GM18909 (cell line): ENCODE results near the gene ASZ1.

Experiments
- ATAC-seq: cut with Tn5 transposase; IDR thresholded peaks from one replicate; pipeline ENCODE4 v1.9.1; 2021; ENCODE audit warnings: mild to moderate bottlenecking; ENCODE audit not compliant: unreplicated experiment, poor library complexity

ASZ1 gene

DNA sequence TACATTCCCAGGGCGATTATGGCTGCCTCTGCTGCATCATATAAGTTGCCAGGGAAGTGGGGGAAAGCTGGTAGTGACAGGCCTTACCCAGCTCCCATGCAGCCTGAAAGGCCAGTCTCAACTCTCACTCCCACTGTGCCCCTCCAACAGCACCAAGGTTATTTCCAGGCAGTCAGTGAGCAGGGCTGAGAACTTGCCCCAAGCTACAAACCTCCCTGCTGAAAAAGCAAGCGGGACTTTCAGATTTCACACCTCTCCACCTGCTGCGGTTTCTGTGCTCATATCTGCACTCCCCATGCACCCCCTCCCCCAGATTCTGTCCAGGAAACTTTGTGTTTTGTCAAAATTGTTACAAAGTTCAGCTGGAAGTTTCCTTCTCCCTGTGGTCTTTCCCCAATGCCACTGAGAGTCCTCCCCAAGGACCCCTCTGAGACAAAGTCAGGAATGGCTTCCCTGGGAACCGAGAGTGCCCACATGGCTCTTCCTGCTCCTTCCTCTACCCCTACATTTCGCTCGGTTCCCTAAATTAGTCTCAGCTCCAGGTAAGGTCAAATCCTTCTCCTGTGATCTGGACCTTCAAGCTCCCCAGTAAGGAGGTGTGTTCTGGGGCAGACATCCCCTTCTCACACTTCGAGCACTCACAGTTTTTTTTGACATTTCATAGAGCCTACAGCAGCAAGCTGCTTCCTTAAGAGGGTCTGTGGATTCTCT, 79.2 kb downstream of the ASZ1 start:
- peak; percentile 90 for ATAC-seq

DNA sequence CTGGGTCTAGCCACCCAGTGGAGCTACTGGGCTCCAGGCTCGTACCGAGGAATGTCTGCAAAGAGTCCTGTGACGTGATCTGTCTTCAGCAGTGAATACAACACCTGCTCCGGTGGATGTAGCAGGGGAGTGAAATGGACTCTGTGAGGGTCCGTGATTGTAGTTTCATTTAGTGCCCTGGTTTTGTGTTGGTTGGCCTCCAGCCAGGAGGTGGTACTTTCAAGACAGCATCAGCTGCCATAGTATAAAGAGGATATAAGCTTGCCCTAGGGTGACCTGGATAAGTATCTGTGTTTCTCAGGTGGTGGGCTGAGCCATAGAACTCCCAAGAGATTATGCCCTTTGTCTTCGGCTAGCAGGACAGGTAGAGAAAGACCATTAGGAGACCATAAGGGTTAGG, 79.8 kb downstream of the ASZ1 start:
- no peak for ATAC-seq

DNA sequence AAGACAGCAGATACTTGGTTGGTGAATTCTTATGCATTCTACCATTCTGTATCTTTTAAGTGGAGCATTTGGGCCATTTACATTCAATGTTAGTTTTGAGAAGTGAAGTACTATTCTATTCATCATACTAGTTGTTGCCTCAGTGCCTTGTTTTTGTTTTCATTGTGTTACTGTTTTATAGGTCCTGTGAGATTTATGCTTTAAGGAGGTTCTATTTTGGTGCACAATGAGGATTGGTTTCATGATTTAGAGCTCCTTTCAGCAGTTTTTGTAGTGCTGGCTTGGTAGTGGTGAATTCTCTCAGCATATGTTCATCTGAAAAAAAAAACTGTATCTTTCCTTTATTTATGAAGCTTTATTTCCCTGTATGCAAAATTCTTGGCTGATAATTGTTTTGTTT, 81.1 kb downstream of the ASZ1 start:
- no peak for ATAC-seq

DNA sequence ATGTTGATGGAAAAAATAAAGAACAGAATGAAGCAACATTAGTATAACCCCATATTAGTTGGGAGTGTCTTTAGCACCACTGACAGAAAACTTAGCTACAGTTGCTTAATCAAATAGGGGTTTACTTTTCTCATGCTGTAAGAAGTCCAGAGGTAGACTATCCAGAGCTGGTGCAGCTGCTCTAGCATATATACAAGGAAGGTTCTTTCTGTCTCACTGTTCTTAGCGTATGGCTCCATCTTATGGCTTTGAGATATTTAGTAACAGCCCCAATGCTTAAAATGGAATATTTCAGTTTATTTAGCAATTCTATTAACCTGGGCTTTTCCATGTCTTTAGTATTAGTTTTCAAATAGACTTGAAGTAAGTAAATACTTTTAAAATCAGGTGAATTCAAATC, 89.3 kb downstream of the ASZ1 start:
- no peak for ATAC-seq

DNA sequence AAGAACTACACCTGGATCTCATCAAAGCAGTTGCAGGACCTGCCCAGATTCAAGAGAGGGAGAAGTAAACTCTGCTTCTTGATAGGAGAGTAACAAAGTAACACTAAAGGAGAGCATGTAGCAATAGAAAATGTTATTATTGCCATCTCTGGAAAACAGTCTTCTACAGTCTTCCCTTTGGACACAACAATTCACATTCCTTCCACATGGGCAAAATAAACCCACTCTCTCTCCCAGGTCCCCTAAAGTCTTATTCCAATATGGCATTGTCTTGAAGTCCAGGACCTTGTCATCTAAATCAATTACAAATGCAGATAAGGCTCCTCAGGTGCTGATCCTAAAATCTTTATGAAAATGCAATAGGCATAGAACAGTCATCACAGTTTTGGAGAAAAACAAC, 94.1 kb downstream of the ASZ1 start:
- no peak for ATAC-seq

DNA sequence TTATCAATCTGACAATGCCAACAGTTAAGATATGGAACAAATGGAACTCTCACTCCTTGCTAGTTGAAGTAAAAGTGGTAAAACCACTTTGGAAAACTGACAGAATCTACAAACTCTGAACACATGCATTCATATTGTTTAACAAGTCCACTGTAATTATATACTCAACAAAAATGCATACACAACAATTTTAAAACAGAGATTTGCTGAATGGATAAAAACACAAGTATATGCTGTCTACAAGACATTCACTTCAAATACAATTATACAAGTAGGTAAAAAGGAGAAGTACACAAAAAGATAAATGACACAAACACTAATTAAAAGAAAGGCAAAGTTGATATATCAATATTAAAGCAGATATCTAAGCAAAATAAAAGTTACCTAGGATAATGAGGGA, 95.3 kb downstream of the ASZ1 start:
- ATAC-seq, result no peak

DNA sequence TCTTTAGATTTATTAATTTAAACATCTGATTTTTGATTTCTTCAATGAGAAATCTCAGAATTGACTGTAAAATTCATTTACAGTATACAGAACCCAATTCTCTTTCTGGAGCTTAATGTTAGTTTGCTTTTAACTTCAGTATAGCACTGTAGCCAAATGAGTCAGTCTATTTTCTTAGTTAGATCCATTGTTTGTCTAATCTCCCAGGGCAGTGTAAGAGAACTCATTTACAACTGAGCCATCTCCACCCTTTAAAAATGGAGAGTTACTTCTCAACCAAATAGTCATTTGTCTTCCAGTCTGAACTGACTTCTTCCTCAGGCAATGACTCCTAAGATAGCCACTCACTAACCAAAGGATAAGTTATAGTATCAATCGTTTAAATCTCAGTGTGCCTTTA, 101.5 kb downstream of the ASZ1 start:
- ATAC-seq, result no peak

DNA sequence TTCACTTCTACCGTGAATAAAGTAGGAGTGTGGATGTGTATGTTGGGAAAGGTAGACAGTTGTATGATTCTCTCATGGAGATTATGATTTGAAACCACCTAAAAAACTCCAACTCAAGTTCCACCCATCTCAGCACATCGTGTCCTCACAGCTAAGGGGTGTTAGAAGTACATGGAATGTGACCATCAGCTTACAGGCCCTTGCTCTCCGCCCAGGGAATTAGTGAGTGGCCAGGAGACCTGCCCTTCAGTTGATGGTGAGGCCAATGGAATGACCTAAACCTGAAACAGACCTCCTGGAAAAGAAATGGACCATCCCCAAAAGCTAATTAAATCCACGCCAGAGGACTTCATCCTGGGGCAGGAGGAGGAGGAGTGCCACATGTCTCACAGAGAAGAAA, 102.3 kb downstream of the ASZ1 start:
- no peak for ATAC-seq

DNA sequence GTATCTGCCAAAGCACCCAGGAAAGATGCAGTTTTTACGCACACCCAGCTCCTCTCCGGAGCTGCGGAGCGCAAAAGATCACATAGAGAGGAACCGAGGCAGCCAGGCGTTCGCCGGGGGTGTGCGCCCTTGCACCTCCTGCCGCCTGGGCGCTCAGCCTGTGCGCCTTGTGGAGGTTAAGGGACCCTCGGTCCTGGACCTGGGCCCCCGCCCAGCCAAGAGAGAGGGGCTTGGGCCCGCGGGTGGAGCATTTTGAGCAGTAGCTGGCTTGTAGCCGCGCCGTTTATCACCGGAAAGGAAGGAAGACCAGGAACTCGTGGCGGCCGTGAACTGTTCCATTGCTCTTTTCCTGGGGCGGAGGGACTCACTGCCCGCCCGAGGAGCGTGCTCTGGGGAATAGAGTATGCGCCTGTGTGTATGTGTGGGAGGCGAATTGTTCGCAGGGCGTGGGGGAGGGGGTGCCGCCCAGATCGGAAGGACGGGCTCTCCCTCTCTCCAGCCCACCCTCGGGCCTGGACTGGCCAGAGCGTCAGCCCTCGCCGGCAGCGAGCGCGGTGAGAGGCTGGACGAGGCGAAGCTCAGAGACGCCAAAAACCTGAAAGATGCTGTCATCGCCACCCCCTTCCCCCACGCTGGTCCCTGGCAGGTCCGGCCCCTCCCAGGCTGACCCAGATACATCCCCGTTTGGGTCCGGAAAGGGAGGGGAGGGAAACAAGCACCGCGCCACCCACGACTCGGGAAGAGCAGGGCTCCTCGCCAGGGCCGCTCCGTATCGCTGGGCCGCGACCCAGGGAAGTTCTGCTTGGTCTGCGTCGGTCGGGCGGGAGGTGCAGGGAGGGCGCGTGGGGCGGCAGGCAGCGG, 103.2 kb downstream of the ASZ1 start:
- ATAC-seq, result no peak

DNA sequence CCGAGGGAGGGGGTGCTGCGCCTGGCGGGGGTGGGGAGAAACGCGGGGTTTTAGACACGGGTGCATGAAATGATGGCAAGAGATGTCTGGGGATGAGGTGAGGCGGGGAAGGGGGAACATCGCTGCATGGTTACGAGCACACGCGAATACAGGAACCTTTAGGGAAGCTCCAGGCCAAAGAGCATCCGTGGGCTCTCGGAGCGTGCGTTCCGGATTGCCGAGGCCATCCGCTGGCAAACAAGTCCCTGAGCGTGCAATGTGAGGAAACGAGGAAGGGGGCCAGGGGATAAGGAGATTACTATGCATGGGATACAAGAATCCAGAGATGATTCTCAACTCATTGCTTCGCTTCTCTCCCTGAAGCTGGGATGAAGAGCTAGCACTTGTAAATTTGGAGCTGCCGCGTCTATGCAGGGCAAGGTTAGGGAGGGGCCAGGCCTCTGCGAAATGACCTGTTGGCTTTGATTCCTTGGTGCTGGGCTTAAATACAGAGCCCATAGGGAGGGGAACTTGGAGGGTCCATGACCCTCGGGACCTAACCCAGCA, 103.9 kb downstream of the ASZ1 start:
- ATAC-seq, result no peak

DNA sequence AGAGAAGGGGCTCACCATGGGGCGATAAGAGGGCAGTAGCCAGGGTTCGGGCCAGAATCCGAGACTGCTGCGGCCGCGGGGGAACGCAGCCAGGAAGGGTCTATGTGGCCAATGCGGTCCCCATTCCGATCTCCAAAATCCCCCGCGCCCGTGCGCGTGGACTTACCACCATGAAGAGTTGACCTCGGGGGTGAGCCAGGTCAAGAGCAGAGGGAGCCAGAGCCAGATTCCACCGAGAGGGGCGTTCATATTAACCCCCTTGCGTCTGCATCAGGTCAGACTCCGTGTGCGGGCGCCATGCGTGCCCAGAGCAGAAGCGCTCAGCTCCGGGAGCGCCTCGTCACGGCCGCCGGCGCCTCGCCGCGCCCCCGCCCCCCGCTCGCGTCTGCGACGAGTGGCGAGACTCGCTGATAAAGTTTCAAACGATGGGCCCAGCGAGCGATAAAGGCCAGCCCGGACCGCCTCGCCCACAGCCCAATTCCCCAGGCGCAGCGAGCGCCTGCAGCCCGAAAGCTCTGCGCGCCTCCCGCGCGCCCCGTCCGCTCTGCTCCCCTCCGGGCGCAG, 104.5 kb downstream of the ASZ1 start, which contains the start of gene WNT2:
Gene WNT2 (minus strand): TSS at position 318 of the 564 bp plus-strand sequence. CDS start 69 bp downstream, at position 249.
- no peak for ATAC-seq

DNA sequence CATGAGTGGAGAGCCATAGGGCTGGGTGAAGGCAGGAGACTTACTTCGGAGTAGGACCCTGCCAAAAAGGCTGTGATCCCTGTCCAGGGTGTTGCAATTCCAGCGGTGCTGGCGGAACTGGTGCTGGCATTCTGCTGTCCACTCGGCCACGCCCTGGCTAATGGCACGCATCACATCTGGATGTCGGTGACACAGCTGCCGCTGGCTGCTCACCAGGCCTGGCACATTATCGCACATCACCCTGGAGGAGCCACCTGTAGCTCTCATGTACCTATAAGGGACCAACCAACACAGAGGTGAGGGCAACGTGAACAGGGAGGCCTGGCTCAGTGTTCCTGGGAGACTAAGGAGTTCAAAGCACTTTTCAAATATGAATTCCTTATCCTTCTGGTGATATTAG, 106.8 kb downstream of the ASZ1 start:
- ATAC-seq, result no peak

DNA sequence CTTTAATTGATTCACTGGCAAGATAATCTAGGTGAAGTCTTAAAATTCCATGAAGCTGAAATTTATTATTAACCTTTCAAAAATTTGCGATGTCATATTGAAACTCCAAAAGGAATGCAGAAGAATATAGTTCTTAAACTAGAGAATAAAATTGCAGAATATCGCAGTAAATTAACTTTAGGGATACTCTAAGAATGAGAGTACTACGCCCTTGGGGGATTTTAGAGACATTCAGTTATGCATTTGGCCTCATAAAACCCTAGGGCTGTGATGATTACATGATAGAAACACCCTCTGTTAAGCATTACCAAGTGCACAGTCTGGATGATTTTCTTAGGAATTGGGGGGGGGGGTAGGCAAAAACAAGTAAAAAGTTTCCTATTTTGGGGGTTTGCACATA, 108.1 kb downstream of the ASZ1 start:
- no peak for ATAC-seq

DNA sequence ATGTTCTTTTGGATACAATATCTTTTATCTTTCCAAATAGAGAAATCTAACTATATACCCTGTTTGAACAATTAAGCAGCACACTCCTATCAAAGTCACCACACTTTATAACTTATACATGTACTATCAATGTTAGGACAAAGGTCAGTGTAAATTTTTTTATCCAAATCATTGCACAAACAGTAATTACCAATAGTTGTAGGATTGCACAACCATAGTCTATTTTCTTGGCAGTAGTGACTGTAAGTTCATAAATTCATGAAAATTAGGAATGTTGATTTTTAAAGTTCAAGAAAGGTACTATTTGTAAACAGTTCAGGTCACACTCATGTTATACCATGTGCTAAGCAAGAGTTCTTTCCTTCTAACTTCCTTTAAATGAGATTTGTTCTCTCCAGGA, 113.7 kb downstream of the ASZ1 start:
- no peak for ATAC-seq
